CD4-positive, alpha-beta T cell (primary cell): ENCODE data around the gene PNRC1. TPM values are rescaled to one million over a fixed set of nuclear protein-coding genes. Genes with fewer than 3 reads are reported as not detected.
"Not testable (repeated sequence)": the region's sequence is repeated elsewhere in the genome, so short reads cannot be mapped to it uniquely, and the experiment has no call there.

Experiments used
- ATAC-seq: fragments of 200-7000 bp; cut with Tn5 transposase; one replicate; pipeline ENCODE4 v1.10.0; 2022; ENCODE audit warnings: mild to moderate bottlenecking; ENCODE audit not compliant: poor library complexity
- CTCF ChIA-PET: fragments of 350-600 bp; sonication (Branson Sonifier 250); formaldehyde crosslinking; loops from one replicate; lab custom pipeline; 2021; ENCODE audit warnings: antibody characterized with exemption, inconsistent platforms; lab: Charles Lee
- POLR2A ChIA-PET: fragments of 350-600 bp; sonication (Branson Sonifier 250); formaldehyde crosslinking; loops from one replicate; lab custom pipeline; 2021; ENCODE audit warnings: antibody characterized with exemption, inconsistent platforms; lab: Charles Lee
- DNase-seq, 14 experiments: peaks; one replicate each; pipeline ENCODE4 v3.0.0-alpha.2; 2013 to 2020; ENCODE audit warnings: mixed read lengths in 2 of 14
- H3K27ac ChIP-seq, 2 donors: one replicate each; pipeline versions ENCODE4 v1.5.1 to v1.7.0; 2013; ENCODE audit warnings: low read length in 2 of 2, low read depth in 1 of 2, mild to moderate bottlenecking in 1 of 2
- H3K27me3 ChIP-seq, 2 experiments: 1 replicate in 1 of 2; 2 replicates in 1 of 2; pipeline versions ENCODE4 v1.6.1 to v1.7.0; 2013; ENCODE audit warnings: low read length in 2 of 2, control low read depth in 1 of 2, mild to moderate bottlenecking in 1 of 2, moderate library complexity in 1 of 2; ENCODE audit not compliant: insufficient read depth in 2 of 2, control insufficient read depth in 1 of 2
- H3K36me3 ChIP-seq: one replicate; pipeline ENCODE4 v1.6.1; 2013; ENCODE audit warnings: low read length, control low read depth; ENCODE audit not compliant: insufficient read depth
- H3K4me1 ChIP-seq: one replicate; pipeline ENCODE4 v1.6.1; 2013; ENCODE audit warnings: low read length, control low read depth; ENCODE audit not compliant: insufficient read depth
- H3K4me3 ChIP-seq: one replicate; pipeline ENCODE4 v1.5.1; 2013; ENCODE audit warnings: mild to moderate bottlenecking, low read length, moderate library complexity
- H3K9me3 ChIP-seq, 2 experiments: 1 replicate in 1 of 2; 2 replicates in 1 of 2; pipeline versions ENCODE4 v1.6.1 to v1.7.0; 2013; ENCODE audit warnings: low read length in 2 of 2, mild to moderate bottlenecking in 2 of 2, control low read depth in 1 of 2, moderate library complexity in 1 of 2; ENCODE audit not compliant: control insufficient read depth in 1 of 2, insufficient read depth in 1 of 2
- H3K27ac Mint-ChIP-seq: one replicate; pipeline ENCODE4 v1.8.0; 2020; ENCODE audit warnings: mixed read lengths
- H3K27me3 Mint-ChIP-seq: one replicate; pipeline ENCODE4 v1.8.0; 2021; ENCODE audit warnings: mixed read lengths
- H3K36me3 Mint-ChIP-seq: one replicate; pipeline ENCODE4 v1.8.0; 2021; ENCODE audit warnings: low read depth, mixed read lengths
- H3K4me1 Mint-ChIP-seq: one replicate; pipeline ENCODE4 v1.8.0; 2021; ENCODE audit warnings: low read depth, mixed read lengths
- H3K4me3 Mint-ChIP-seq: one replicate; pipeline ENCODE4 v1.8.0; 2020; ENCODE audit warnings: mild to moderate bottlenecking, mixed read lengths
- H3K9me3 Mint-ChIP-seq: one replicate; pipeline ENCODE4 v1.8.0; 2020; ENCODE audit warnings: mixed read lengths
- CTCF ChIP-seq: fragments of 200-600 bp; IDR thresholded peaks from one replicate; pipeline ENCODE4 v1.8.0; 2022; ENCODE audit warnings: antibody characterized with exemption, mild to moderate bottlenecking
- intact Hi-C, 2 experiments: fragments of 100-400 bp; cut with DNase I in 1 of 2; cut with micrococcal nuclease in 1 of 2; formaldehyde crosslinking; loops; one replicate each; pipeline versions ENCODE4 v1.15.1 to v1.9.0; 2023 to 2025; cut with DNase I, micrococcal nuclease
- total RNA-seq, 174 experiments: library from RNA in 2 of 174; stranded (reverse) in 2 of 174; gene quantifications; one replicate each; pipeline ENCODE4 v1.2.3 and lab custom pipeline; 2021 to 2026

PNRC1 gene
- total RNA-seq, 2 experiments from 2014 or later = 974 to 1,023 TPM

- H3K27me3 ChIP-seq = no peaks in the 10 kb centered on the region
- H3K27ac Mint-ChIP-seq = no peak overlapping the region
- H3K4me1 ChIP-seq = no peaks in the 10 kb centered on the region
- no peaks in the 10 kb centered on the region for H3K36me3 ChIP-seq
- H3K36me3 Mint-ChIP-seq = no peaks in the 10 kb centered on the region
- H3K9me3 ChIP-seq = no peaks in the 10 kb centered on the region
- H3K9me3 Mint-ChIP-seq = no peaks in the 10 kb centered on the region
- H3K4me3 Mint-ChIP-seq = no peak overlapping the region
- TF ChIP-seq CTCF = no peak
- no peak overlapping the region for H3K27ac ChIP-seq
- no peak for DNase-seq
- POLR2A ChIA-PET = no interaction called here
- no peak for ATAC-seq
- intact Hi-C loops = no loop called here
- no peak overlapping the region for H3K4me3 ChIP-seq
- H3K4me1 Mint-ChIP-seq = no peaks in the 10 kb centered on the region
- H3K27me3 Mint-ChIP-seq = no peaks in the 10 kb centered on the region
- CTCF ChIA-PET = no interaction called here
Measured at GRCh38 chr6:89058627-89059026, 21.9 kb upstream of the PNRC1 start.

- Mint-ChIP-seq H3K9me3 (no peaks in the 10 kb centered on the region), H3K36me3 (no peaks in the 10 kb centered on the region), H3K4me3 (no peak overlapping the region), H3K27me3 (no peaks in the 10 kb centered on the region), H3K27ac (no peak overlapping the region), H3K4me1 (no peaks in the 10 kb centered on the region)
- no peak overlapping the region for H3K27ac ChIP-seq
- DNase-seq (no peak), ATAC-seq (no peak)
- no peak overlapping the region for H3K4me3 ChIP-seq
- no peaks in the 10 kb centered on the region for H3K27me3 ChIP-seq
- H3K4me1 ChIP-seq = no peaks in the 10 kb centered on the region
- CTCF ChIA-PET = no interaction called here
- TF ChIP-seq CTCF = no peak
- intact Hi-C loops = no loop called here
- POLR2A ChIA-PET = no interaction called here
- H3K9me3 ChIP-seq = no peaks in the 10 kb centered on the region
- H3K36me3 ChIP-seq = no peaks in the 10 kb centered on the region
Measured at GRCh38 chr6:89059227-89059626, 21.3 kb upstream of the PNRC1 start.

- no peak for TF ChIP-seq CTCF
Measured at GRCh38 chr6:89063881-89064280, 16.7 kb upstream of the PNRC1 start.

GRCh38 chr6:89064931-89065330 lies 15.6 kb upstream of the PNRC1 start:
- H3K27me3 ChIP-seq, ATAC-seq, intact Hi-C loops, H3K4me1 Mint-ChIP-seq, H3K9me3 ChIP-seq, H3K4me3 ChIP-seq, DNase-seq, H3K27me3 Mint-ChIP-seq, H3K27ac Mint-ChIP-seq, H3K4me3 Mint-ChIP-seq, CTCF ChIA-PET, H3K27ac ChIP-seq, H3K36me3 ChIP-seq, H3K36me3 Mint-ChIP-seq, H3K4me1 ChIP-seq, H3K9me3 Mint-ChIP-seq: not testable (repeated sequence)
- POLR2A ChIA-PET = interaction anchor here (3.5 kb wide), 1 partner anchor 16 kb away, joined by 16 read pairs; the partner anchor contains the start of gene PNRC1

More at GRCh38 chr6:89063881-89064280, 16.7 kb upstream of the PNRC1 start:
- POLR2A ChIA-PET = no interaction called here
- H3K36me3 Mint-ChIP-seq = no peaks in the 10 kb centered on the region
- no peak overlapping the region for H3K4me3 Mint-ChIP-seq
- Histone ChIP-seq H3K4me3 (no peak overlapping the region), H3K27ac (no peak overlapping the region), H3K9me3 (no peaks in the 10 kb centered on the region), H3K4me1 (no peaks in the 10 kb centered on the region), H3K27me3 (no peaks in the 10 kb centered on the region), H3K36me3 (no peaks in the 10 kb centered on the region)
- DNase-seq (no peak), ATAC-seq (no peak)
- no peaks in the 10 kb centered on the region for H3K27me3 Mint-ChIP-seq
- CTCF ChIA-PET = no interaction called here
- intact Hi-C loops = no loop called here
- no peaks in the 10 kb centered on the region for H3K9me3 Mint-ChIP-seq
- no peaks in the 10 kb centered on the region for H3K4me1 Mint-ChIP-seq
- no peak overlapping the region for H3K27ac Mint-ChIP-seq

- DNase-seq, H3K4me3 ChIP-seq, ATAC-seq, H3K27me3 ChIP-seq, H3K36me3 ChIP-seq, H3K4me3 Mint-ChIP-seq, H3K36me3 Mint-ChIP-seq, H3K27ac Mint-ChIP-seq, intact Hi-C loops, H3K9me3 Mint-ChIP-seq, H3K27ac ChIP-seq, H3K4me1 Mint-ChIP-seq, H3K27me3 Mint-ChIP-seq, H3K4me1 ChIP-seq, H3K9me3 ChIP-seq: not testable (repeated sequence)
- POLR2A ChIA-PET = interaction anchor here (3.5 kb wide), 1 partner anchor 15 kb away, joined by 16 read pairs; the partner anchor contains the start of gene PNRC1
- CTCF ChIA-PET = interaction anchor here (1.1 kb wide), 1 partner anchor 72 kb away, joined by 4 read pairs; no protein-coding TSS in a partner anchor
Measured at GRCh38 chr6:89066121-89066520, 14.4 kb upstream of the PNRC1 start.
